Fibroblast of villous mesenchyme (primary cell): ENCODE data around the gene MOGAT2. TPM values are rescaled to one million over a fixed set of nuclear protein-coding genes. Genes with fewer than 3 reads are reported as not detected.

Source experiments
- DNase-seq: peaks from one replicate; pipeline ENCODE4 v3.0.0-alpha.2; 2010; ENCODE audit warnings: low read depth
- H3K4me3 ChIP-seq: 2 replicates; pipeline ENCODE4 v1.5.1; 2011; ENCODE audit warnings: low read depth, mild to moderate bottlenecking, low read length
- small RNA-seq: library from RNA; depleted of rRNA; stranded (forward); fragments of <200 nt; gene quantifications from one replicate; pipeline ENCODE3, GENCODE V24; 2012
- total RNA-seq: library from RNA; depleted of rRNA; stranded (reverse); fragments of >200 nt; gene quantifications from 2 replicates; pipeline ENCODE4 v1.2.3, GENCODE V29; 2012
- TF ChIP-seq, protein P1 (sequence below): IDR thresholded peaks from 2 replicates; pipeline ENCODE4 v1.5.1; 2012; ENCODE audit warnings: low read depth, mild to moderate bottlenecking, low read length; ENCODE audit not compliant: insufficient read depth

Gene MOGAT2
- total RNA-seq, 1 donor = not detected

DNA sequence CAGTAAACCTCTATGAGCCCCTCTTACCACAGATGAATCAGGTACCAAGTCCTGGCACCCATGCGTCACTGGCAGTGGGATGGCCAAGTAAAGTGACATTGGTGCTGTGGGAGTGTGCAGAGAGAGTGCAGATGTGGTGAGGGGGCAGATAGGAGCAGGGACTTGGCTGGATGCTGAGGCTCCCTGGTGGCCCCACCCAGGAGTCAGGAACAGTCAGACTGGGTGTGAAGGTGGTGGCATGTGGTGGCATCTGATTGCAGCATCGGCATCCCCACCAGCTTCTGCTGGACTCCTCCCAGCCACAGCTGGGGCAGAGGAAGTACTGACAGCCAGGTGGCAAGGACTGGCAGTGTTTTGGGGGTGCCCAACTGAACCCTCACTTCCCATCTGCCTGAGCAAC is 62.3 kb downstream of the MOGAT2 start:
- no peak overlapping the region for H3K4me3 ChIP-seq
- DNase-seq = no peak
- TF ChIP-seq, protein P1, sequence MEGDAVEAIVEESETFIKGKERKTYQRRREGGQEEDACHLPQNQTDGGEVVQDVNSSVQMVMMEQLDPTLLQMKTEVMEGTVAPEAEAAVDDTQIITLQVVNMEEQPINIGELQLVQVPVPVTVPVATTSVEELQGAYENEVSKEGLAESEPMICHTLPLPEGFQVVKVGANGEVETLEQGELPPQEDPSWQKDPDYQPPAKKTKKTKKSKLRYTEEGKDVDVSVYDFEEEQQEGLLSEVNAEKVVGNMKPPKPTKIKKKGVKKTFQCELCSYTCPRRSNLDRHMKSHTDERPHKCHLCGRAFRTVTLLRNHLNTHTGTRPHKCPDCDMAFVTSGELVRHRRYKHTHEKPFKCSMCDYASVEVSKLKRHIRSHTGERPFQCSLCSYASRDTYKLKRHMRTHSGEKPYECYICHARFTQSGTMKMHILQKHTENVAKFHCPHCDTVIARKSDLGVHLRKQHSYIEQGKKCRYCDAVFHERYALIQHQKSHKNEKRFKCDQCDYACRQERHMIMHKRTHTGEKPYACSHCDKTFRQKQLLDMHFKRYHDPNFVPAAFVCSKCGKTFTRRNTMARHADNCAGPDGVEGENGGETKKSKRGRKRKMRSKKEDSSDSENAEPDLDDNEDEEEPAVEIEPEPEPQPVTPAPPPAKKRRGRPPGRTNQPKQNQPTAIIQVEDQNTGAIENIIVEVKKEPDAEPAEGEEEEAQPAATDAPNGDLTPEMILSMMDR = no peak

DNA sequence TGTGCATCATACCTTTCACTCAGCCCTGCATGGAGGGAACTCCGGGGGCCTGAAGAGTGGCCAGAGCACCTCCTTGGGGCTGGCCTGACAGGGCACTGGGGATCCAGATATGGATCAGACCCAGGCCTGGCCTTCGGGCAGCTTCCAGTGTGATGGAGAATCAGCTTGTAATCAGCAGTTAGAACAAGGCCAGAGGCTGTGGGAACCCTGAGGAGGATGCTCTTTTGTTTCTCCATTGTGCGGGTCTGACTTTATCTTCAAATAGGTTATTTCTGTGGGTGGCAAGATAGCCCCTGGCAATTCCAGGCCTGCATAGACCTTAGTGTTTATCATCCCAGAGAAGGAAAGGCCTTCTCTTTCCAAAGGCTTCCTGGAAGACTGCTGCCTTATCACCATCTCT is 63.2 kb downstream of the MOGAT2 start:
- DNase-seq = no peak
- H3K4me3 ChIP-seq = no peak overlapping the region
- TF ChIP-seq, protein P1 = no peak

DNA sequence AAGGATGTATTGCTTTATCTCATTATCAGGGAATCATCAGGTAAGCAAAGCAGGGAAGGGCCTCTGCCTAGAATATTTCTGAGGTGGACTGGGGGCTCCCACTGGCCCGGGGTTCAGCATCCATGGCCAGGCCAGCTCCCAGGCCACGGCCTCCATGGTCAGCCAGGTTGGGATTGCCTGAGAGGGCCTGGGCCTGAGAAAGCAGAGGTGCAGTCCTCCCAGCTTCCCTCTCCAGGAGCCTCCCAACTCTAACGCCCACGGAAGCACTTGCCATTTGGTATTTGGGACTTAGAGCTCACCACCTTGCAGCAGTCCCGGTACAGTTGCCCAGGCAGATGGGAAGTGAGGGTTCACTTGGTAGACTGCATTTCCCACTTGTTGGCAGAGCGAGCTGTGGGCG is 63.7 kb downstream of the MOGAT2 start:
- TF ChIP-seq, protein P1 = no peak
- no peak for DNase-seq
- H3K4me3 ChIP-seq = no peak overlapping the region

DNA sequence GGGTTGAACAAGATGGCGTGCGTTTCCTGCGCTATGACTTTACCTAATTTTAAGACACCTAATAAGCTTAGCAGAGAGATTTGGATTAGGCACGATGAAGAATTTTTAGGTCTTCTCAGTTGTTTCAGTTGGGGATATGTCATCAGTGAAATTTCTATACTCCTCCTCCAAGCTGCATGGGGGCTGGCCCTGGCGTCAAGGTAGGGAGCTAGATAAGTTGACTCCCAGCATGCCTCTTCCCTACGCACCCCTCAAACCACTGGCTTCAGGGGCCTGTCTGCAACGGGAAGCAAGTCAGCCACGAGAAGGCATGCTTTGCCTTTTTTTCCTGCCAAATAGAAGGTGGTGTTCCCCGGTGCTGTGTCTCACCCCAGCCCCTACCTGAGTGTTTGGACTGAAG is 64.2 kb downstream of the MOGAT2 start:
- no peak for DNase-seq
- TF ChIP-seq, protein P1 = no peak
- H3K4me3 ChIP-seq = no peak overlapping the region

Small RNAs within 50 kb of the gene (small RNA-seq; reads per million reads assigned to genes)
- gene RN7SL786P = not detected

Other genes starting within 250 kb of the MOGAT2 start
- 9.5 and 10.3 TPM in 2 replicates for gene GDPD5, start 191.9 kb upstream of the MOGAT2 start, total RNA-seq
- 1,336 and 1,367 TPM in 2 replicates for gene SERPINH1, start 155.6 kb upstream of the MOGAT2 start, total RNA-seq
- 2.9 and 3.0 TPM in 2 replicates for gene MAP6, start 48.8 kb upstream of the MOGAT2 start, total RNA-seq
- 0.32 and 0.43 TPM in 2 replicates for gene DGAT2, start 50.9 kb downstream of the MOGAT2 start, total RNA-seq
- gene UVRAG, start 97.4 kb downstream of the MOGAT2 start, total RNA-seq = 22.9 and 37.1 TPM in 2 replicates